DND-41 (cell line): ENCODE results near the gene MSRB3.

Source experiments
- ATAC-seq: fragments of 200-7000 bp; cut with Tn5 transposase; 3 replicates; pipeline ENCODE4 v1.9.1; 2021; ENCODE audit warnings: low read depth; ENCODE audit not compliant: insufficient read depth
- DNase-seq: peaks from one replicate; pipeline ENCODE4 v3.0.0-alpha.2; 2020
- H2AFZ ChIP-seq: 2 replicates; pipeline ENCODE4 v1.6.0; 2012; ENCODE audit warnings: low read depth, low read length
- H3K27ac ChIP-seq: 2 replicates; pipeline ENCODE4 v1.5.1; 2012; ENCODE audit warnings: low read length, inconsistent platforms
- H3K27me3 ChIP-seq: fragments of 200-600 bp; sonication (generic); 2 replicates; pipeline ENCODE4 v1.6.0; 2012; ENCODE audit warnings: low read length, mild to moderate bottlenecking, inconsistent platforms; ENCODE audit not compliant: insufficient read depth, poor library complexity
- H3K36me3 ChIP-seq: 2 replicates; pipeline ENCODE4 v1.5.1; 2012; ENCODE audit warnings: low read length, inconsistent platforms; ENCODE audit not compliant: insufficient read depth
- H3K4me1 ChIP-seq: 2 replicates; pipeline ENCODE4 v1.5.1; 2012; ENCODE audit warnings: mild to moderate bottlenecking, low read length; ENCODE audit not compliant: insufficient read depth
- H3K4me2 ChIP-seq: 2 replicates; pipeline ENCODE4 v1.6.0; 2012; ENCODE audit warnings: mild to moderate bottlenecking, moderate library complexity, low read length, inconsistent platforms; ENCODE audit not compliant: insufficient read depth
- H3K4me3 ChIP-seq, 2 experiments: fragments of 200-600 bp in 1 of 2; shearing (Covaris generic) in 1 of 2; 2 replicates each; pipeline ENCODE4 v1.5.1; 2012 to 2016; ENCODE audit warnings: inconsistent platforms in 2 of 2, low read length in 2 of 2, mild to moderate bottlenecking in 2 of 2, low read depth in 1 of 2, moderate library complexity in 1 of 2
- H3K79me2 ChIP-seq: 2 replicates; pipeline ENCODE4 v1.6.0; 2012; ENCODE audit warnings: low read length, inconsistent platforms; ENCODE audit not compliant: insufficient read depth
- H3K9ac ChIP-seq: 2 replicates; pipeline ENCODE4 v1.6.0; 2012; ENCODE audit warnings: low read depth, mild to moderate bottlenecking, inconsistent platforms, low read length, moderate library complexity
- H3K9me3 ChIP-seq: 2 replicates; pipeline ENCODE4 v1.5.1; 2012; ENCODE audit warnings: low read length, moderate library complexity, mild to moderate bottlenecking, inconsistent platforms; ENCODE audit not compliant: insufficient read depth, severe bottlenecking
- H4K20me1 ChIP-seq: 2 replicates; pipeline ENCODE4 v1.6.0; 2012; ENCODE audit warnings: low read length; ENCODE audit not compliant: insufficient read depth
- EZH2 ChIP-seq: IDR thresholded peaks from 3 replicates; pipeline ENCODE4 v1.6.1; 2012; ENCODE audit warnings: borderline replicate concordance, low read depth, mild to moderate bottlenecking, moderate library complexity, low read length, inconsistent platforms; ENCODE audit not compliant: severe bottlenecking
- TF ChIP-seq, protein P1 (sequence below): IDR thresholded peaks from 2 replicates; pipeline ENCODE4 v1.5.1; 2012; ENCODE audit warnings: borderline replicate concordance, low read length, moderate library complexity, mild to moderate bottlenecking; ENCODE audit not compliant: poor library complexity, severe bottlenecking; ENCODE audit errors: extremely low read depth

Gene MSRB3

DNA sequence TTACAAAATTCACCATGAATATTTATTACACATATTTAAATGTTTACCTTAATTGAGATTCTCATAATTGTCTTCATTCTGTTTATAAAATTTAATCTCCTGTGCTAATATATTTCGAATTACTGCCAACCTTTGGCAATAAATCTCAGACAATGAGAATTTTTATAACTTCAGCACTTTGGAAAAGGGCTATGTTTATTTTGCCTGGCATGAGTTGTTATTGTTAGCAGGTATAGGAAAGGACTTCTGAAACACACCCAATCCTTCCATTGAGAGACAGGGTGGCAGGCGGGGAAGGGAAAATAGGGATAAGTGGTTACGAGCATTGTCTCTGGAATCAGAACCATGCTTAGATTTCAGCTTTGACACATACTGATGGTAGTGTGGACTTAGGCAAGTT is 12.1 kb upstream of the MSRB3 start:
- Histone ChIP-seq H3K79me2 (no peaks in the 10 kb centered on the region), H4K20me1 (no peaks in the 10 kb centered on the region), H3K36me3 (no peaks in the 10 kb centered on the region), H3K27ac (no peak overlapping the region), H3K4me2 (no peak overlapping the region), H3K9ac (no peak overlapping the region), H3K9me3 (no peaks in the 10 kb centered on the region), H2AFZ (no peak overlapping the region), H3K4me3 (no peak overlapping the region), H3K27me3 (no peaks in the 10 kb centered on the region), H3K4me1 (no peaks in the 10 kb centered on the region)
- TF ChIP-seq EZH2 = no peak
- TF ChIP-seq, protein P1, sequence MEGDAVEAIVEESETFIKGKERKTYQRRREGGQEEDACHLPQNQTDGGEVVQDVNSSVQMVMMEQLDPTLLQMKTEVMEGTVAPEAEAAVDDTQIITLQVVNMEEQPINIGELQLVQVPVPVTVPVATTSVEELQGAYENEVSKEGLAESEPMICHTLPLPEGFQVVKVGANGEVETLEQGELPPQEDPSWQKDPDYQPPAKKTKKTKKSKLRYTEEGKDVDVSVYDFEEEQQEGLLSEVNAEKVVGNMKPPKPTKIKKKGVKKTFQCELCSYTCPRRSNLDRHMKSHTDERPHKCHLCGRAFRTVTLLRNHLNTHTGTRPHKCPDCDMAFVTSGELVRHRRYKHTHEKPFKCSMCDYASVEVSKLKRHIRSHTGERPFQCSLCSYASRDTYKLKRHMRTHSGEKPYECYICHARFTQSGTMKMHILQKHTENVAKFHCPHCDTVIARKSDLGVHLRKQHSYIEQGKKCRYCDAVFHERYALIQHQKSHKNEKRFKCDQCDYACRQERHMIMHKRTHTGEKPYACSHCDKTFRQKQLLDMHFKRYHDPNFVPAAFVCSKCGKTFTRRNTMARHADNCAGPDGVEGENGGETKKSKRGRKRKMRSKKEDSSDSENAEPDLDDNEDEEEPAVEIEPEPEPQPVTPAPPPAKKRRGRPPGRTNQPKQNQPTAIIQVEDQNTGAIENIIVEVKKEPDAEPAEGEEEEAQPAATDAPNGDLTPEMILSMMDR = no peak
- ATAC-seq = no peak
- no peak for DNase-seq

DNA sequence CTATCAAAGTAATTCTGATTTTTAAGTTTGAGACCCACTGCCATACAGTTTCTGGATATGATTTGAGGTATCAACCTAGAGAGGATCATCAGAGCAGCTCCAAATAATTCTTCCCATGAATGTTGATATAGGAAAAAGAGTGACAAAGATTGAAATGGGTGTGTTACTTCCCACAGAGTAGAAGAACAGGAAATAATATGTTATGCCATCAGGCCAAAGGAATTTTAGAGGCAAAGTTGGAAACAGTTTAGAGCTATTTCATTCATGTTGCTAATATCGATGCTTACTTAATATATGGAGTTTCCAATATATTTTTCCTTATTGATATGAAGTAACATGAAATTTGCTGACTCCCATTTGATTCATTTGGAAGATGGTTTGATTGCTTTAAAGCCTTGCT is 8.9 kb upstream of the MSRB3 start:
- Histone ChIP-seq H3K4me1 (peaks cover 8% of the 10 kb centered on the region; the same call in 1 of the 2 replicates), H3K9ac (no peak overlapping the region), H3K27me3 (peaks cover 3% of the 10 kb centered on the region), H3K79me2 (no peaks in the 10 kb centered on the region), H3K9me3 (no peaks in the 10 kb centered on the region), H4K20me1 (no peaks in the 10 kb centered on the region), H3K4me2 (no peak overlapping the region), H3K27ac (no peak overlapping the region), H3K36me3 (no peaks in the 10 kb centered on the region), H3K4me3 (no peak overlapping the region), H2AFZ (no peak overlapping the region)
- DNase-seq (no peak), ATAC-seq (no peak)
- no peak for TF ChIP-seq EZH2
- TF ChIP-seq, protein P1 = no peak

DNA sequence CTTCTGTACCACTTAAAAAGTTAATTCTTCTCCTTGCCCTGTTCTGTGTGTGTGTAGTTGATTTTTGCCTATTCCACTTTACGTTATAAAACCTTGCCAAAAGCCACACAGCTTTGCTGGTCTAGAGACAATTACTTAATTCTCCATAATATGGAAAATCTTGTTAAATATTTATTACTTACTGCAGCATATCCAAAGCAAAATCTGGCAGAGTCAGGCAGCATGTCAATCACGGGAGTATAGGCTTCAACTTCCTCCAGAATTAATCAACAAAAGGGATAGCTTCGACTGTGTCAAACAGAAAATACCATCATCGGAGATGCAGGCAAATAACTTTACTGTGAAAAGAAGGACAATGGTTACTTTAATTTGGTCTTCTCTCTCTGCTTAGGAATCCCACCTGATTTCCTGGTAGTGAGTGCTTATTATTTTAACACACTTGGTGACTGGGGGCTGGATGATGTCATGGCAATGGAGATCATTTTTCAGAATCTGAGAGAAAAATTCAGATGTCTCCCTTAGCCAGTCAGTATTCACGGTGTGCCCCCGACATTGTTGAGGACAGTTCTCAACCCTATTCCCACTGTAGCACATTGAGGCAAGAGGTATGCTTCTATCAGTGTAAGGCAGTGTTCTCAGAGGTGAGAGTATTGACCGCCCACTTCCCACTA is 3.7 kb upstream of the MSRB3 start:
- TF ChIP-seq EZH2 = no peak
- TF ChIP-seq, protein P1 = no peak
- Histone ChIP-seq H3K4me2 (no peak overlapping the region), H3K79me2 (no peaks in the 10 kb centered on the region), H3K4me1 (peaks cover 55% of the 10 kb centered on the region), H3K27me3 (peaks cover 26% of the 10 kb centered on the region), H3K4me3 (no peak overlapping the region), H3K9me3 (no peaks in the 10 kb centered on the region), H3K36me3 (no peaks in the 10 kb centered on the region), H3K9ac (no peak overlapping the region), H4K20me1 (no peaks in the 10 kb centered on the region), H3K27ac (peak overlapping the region; percentile 72), H2AFZ (no peak overlapping the region)
- no peak for ATAC-seq
- no peak for DNase-seq

DNA sequence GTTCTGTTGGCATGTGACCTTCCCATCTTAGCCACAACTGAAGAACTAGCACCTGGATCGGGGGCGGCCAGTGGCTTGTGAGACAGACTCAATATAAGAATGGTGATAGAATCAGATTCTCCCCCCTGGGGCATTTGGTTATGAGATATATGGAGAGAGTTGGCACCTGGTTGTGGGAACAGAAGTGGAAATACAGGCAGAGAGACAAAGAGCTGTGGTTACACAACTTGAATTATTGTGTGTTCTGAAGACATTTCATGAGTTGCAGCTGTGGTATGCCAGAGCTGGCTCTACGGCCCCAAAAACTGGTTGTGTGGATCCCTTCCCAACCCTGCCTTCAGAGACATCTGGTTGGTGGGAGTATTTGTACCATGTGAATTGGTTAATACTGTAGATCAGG is 2.9 kb upstream of the MSRB3 start:
- Histone ChIP-seq H3K4me3 (no peak overlapping the region), H3K9me3 (no peaks in the 10 kb centered on the region), H3K79me2 (peaks cover 8% of the 10 kb centered on the region), H2AFZ (no peak overlapping the region), H3K27ac (peak overlapping the region; percentile 72), H3K36me3 (no peaks in the 10 kb centered on the region), H3K4me1 (peaks cover 58% of the 10 kb centered on the region), H3K9ac (no peak overlapping the region), H3K27me3 (peaks cover 30% of the 10 kb centered on the region), H4K20me1 (no peaks in the 10 kb centered on the region), H3K4me2 (peak overlapping the region; percentile 41; the same call in 1 of the 2 replicates)
- DNase-seq (peak; percentile 57), ATAC-seq (peak; percentile 57)
- TF ChIP-seq, protein P1 = no peak
- no peak for TF ChIP-seq EZH2
